ENCODE measurements around the gene PRSS36. TPM values are rescaled to one million over a fixed set of nuclear protein-coding genes. Genes with fewer than 3 reads are reported as not detected.

The PRSS36 gene
- total and polyA plus RNA-seq, 9 of the 15 experiments (the other 6 are each of a cell fraction or from before 2014, with no cell fraction given), result 0.09 to 1.2 (median 0.54) TPM; not detected in 2

DNA sequence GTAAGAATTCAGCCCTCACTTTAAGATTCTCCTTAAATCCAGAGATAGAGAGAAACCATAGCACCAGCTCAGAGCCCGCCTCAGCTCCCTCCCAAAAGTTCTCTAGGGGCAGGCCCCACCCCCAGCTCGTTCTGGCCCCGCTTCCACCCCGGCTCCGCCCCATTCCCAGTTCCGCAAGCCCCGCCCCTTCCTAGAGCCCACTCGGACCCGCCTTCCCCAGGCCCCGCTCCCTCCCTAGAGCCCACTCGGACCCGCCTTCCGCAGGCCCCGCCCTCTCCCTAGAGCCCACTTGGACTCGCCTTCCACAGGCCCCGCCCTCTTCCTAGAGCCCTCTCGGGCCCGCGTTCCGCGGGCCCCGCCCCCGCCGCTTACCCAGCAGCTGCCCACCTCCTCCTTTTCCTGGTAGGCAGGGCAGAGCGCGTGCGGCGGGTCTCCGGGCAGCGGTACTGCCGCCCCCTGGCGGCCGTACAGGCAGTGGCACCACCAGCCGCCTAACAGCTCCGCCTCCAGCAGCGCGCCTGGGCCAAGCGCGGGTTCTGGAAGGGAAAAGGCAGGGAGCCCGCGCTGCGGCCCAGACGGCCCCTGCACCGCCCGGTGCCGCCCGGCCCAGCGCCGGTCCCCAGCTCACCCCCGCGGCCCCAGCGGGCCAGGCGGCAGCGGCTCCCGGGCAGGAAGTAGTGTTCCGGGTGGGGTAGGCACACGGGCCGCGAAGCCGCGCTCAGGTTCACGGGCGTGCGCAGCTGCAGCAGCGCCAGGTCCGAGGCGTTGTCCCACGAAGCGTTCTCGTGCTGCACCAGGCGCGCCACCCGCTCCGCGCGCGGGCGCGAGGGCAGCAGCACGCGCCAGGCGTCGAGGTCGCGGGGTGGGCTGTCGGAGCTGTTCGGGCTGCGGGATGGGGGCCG is 7.5 kb downstream of the PRSS36 start (continued):
- TF ChIP-seq ATF3 (IDR thresholded peaks at IDR 0.05), result no peak
- TF ChIP-seq ATF3 (CRISPR knock-in tag; conservative IDR thresholded peaks at IDR 0.05), result no peak
- TF ChIP-seq POLR3A (IDR thresholded peaks at IDR 0.05; ENCODE audit: borderline replicate concordance, extremely low read depth, insufficient read depth, insufficient read length), result no peak
- no peak for TF ChIP-seq ZNF197 (CRISPR knock-in tag; IDR thresholded peaks at IDR 0.05; ENCODE audit: low read depth)
- TF ChIP-seq ZNF316 (IDR thresholded peaks at IDR 0.05), result no peak
- no peak; the same call in 1 of the 2 replicates for TF ChIP-seq KAT7 (CRISPR knock-in tag; IDR thresholded peaks at IDR 0.05; ENCODE audit: borderline replicate concordance)
- peak; percentile 38 for TF ChIP-seq TBP (optimal IDR thresholded peaks at IDR 0.05; ENCODE audit: low read depth, low read length)
- TF ChIP-seq, protein P1, sequence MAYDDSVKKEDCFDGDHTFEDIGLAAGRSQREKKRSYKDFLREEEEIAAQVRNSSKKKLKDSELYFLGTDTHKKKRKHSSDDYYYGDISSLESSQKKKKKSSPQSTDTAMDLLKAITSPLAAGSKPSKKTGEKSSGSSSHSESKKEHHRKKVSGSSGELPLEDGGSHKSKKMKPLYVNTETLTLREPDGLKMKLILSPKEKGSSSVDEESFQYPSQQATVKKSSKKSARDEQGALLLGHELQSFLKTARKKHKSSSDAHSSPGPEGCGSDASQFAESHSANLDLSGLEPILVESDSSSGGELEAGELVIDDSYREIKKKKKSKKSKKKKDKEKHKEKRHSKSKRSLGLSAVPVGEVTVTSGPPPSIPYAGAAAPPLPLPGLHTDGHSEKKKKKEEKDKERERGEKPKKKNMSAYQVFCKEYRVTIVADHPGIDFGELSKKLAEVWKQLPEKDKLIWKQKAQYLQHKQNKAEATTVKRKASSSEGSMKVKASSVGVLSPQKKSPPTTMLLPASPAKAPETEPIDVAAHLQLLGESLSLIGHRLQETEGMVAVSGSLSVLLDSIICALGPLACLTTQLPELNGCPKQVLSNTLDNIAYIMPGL (CRISPR knock-in tag; IDR thresholded peaks at IDR 0.05), result no peak
- no peak for TF ChIP-seq POLR3G (IDR thresholded peaks at IDR 0.05; ENCODE audit: extremely low read depth, insufficient read length, insufficient replicate concordance)
- TF ChIP-seq ZNF583 (CRISPR knock-in tag; IDR thresholded peaks at IDR 0.05), result no peak
- no peak for TF ChIP-seq HIVEP1 (CRISPR knock-in tag; IDR thresholded peaks at IDR 0.05)
- TF ChIP-seq, protein P2, sequence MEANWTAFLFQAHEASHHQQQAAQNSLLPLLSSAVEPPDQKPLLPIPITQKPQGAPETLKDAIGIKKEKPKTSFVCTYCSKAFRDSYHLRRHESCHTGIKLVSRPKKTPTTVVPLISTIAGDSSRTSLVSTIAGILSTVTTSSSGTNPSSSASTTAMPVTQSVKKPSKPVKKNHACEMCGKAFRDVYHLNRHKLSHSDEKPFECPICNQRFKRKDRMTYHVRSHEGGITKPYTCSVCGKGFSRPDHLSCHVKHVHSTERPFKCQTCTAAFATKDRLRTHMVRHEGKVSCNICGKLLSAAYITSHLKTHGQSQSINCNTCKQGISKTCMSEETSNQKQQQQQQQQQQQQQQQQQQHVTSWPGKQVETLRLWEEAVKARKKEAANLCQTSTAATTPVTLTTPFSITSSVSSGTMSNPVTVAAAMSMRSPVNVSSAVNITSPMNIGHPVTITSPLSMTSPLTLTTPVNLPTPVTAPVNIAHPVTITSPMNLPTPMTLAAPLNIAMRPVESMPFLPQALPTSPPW (CRISPR knock-in tag; IDR thresholded peaks at IDR 0.05), result peak; percentile 94
- TF ChIP-seq FOXJ2 (tag; IDR thresholded peaks at IDR 0.05), result no peak
- TF ChIP-seq, protein P3, sequence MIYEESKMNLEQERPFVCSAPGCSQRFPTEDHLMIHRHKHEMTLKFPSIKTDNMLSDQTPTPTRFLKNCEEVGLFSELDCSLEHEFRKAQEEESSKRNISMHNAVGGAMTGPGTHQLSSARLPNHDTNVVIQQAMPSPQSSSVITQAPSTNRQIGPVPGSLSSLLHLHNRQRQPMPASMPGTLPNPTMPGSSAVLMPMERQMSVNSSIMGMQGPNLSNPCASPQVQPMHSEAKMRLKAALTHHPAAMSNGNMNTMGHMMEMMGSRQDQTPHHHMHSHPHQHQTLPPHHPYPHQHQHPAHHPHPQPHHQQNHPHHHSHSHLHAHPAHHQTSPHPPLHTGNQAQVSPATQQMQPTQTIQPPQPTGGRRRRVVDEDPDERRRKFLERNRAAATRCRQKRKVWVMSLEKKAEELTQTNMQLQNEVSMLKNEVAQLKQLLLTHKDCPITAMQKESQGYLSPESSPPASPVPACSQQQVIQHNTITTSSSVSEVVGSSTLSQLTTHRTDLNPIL (CRISPR knock-in tag; IDR thresholded peaks at IDR 0.05), result no peak
- no peak for TF ChIP-seq TAF15 (IDR thresholded peaks at IDR 0.05; ENCODE audit: low read depth, low read length)
- no peak for TF ChIP-seq ZNF785 (CRISPR knock-in tag; IDR thresholded peaks at IDR 0.05)
- TF ChIP-seq, protein P4, sequence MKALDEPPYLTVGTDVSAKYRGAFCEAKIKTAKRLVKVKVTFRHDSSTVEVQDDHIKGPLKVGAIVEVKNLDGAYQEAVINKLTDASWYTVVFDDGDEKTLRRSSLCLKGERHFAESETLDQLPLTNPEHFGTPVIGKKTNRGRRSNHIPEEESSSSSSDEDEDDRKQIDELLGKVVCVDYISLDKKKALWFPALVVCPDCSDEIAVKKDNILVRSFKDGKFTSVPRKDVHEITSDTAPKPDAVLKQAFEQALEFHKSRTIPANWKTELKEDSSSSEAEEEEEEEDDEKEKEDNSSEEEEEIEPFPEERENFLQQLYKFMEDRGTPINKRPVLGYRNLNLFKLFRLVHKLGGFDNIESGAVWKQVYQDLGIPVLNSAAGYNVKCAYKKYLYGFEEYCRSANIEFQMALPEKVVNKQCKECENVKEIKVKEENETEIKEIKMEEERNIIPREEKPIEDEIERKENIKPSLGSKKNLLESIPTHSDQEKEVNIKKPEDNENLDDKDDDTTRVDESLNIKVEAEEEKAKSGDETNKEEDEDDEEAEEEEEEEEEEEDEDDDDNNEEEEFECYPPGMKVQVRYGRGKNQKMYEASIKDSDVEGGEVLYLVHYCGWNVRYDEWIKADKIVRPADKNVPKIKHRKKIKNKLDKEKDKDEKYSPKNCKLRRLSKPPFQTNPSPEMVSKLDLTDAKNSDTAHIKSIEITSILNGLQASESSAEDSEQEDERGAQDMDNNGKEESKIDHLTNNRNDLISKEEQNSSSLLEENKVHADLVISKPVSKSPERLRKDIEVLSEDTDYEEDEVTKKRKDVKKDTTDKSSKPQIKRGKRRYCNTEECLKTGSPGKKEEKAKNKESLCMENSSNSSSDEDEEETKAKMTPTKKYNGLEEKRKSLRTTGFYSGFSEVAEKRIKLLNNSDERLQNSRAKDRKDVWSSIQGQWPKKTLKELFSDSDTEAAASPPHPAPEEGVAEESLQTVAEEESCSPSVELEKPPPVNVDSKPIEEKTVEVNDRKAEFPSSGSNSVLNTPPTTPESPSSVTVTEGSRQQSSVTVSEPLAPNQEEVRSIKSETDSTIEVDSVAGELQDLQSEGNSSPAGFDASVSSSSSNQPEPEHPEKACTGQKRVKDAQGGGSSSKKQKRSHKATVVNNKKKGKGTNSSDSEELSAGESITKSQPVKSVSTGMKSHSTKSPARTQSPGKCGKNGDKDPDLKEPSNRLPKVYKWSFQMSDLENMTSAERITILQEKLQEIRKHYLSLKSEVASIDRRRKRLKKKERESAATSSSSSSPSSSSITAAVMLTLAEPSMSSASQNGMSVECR (CRISPR knock-in tag; IDR thresholded peaks at IDR 0.05), result peak; percentile 80; the same call in 1 of the 2 replicates

Data from K562 (cell line).